HG02642 (cell line): Measurements from ENCODE around the gene UTP25.
"Not testable (repeated sequence)": the region's sequence is repeated elsewhere in the genome, so short reads cannot be mapped to it uniquely, and the experiment has no call there.

Experiments used
- ATAC-seq: cut with Tn5 transposase; IDR thresholded peaks from one replicate; pipeline ENCODE4 v1.9.1; 2021; ENCODE audit warnings: mild to moderate bottlenecking; ENCODE audit not compliant: unreplicated experiment, poor library complexity

UTP25 gene

GRCh38 chr1:209889077-209889418, 61.3 kb downstream of the UTP25 start:
- ATAC-seq: no peak

GRCh38 chr1:209890641-209891330, 63.0 kb downstream of the UTP25 start:
- ATAC-seq: no peak

GRCh38 chr1:209893751-209894150, 66.0 kb downstream of the UTP25 start:
- no peak for ATAC-seq

- no peak for ATAC-seq
Observed at GRCh38 chr1:209895709-209896108, 67.9 kb downstream of the UTP25 start.

GRCh38 chr1:209896346-209896745, 68.6 kb downstream of the UTP25 start:
- ATAC-seq: no peak

- not testable (repeated sequence) for ATAC-seq
Observed at GRCh38 chr1:209898271-209898670, 70.5 kb downstream of the UTP25 start.

GRCh38 chr1:209898851-209899250, 71.1 kb downstream of the UTP25 start:
- not testable (repeated sequence) for ATAC-seq

GRCh38 chr1:209899948-209900347, 72.2 kb downstream of the UTP25 start:
- ATAC-seq: no peak

GRCh38 chr1:209900734-209901133, 73.0 kb downstream of the UTP25 start:
- no peak for ATAC-seq

GRCh38 chr1:209901211-209901610, 73.4 kb downstream of the UTP25 start:
- ATAC-seq: no peak

- ATAC-seq: not testable (repeated sequence)
Observed at GRCh38 chr1:209904774-209905173, 77.0 kb downstream of the UTP25 start.
